DOHH2 (cell line): Measurements from ENCODE around the gene ARHGAP24.

ENCODE experiments used
- H3F3A ChIP-seq: fragments of 200-600 bp; sonication (generic), shearing (Covaris generic); 2 replicates; pipeline ENCODE4 v1.6.0; 2016; ENCODE audit warnings: antibody characterized with exemption, mild to moderate bottlenecking; ENCODE audit not compliant: control insufficient read depth, insufficient read depth
- H3K27ac ChIP-seq: fragments of 200-600 bp; sonication (generic); 2 replicates; pipeline ENCODE4 v1.5.1; 2014; ENCODE audit warnings: low read depth, mild to moderate bottlenecking, low read length, moderate library complexity
- H3K27me3 ChIP-seq: fragments of 200-600 bp; sonication (generic); 2 replicates; pipeline ENCODE4 v1.6.1; 2014; ENCODE audit warnings: mild to moderate bottlenecking, low read length, mixed read lengths; ENCODE audit not compliant: control insufficient read depth
- H3K36me3 ChIP-seq: fragments of 200-600 bp; sonication (generic); 2 replicates; pipeline ENCODE4 v1.6.1; 2014; ENCODE audit warnings: mild to moderate bottlenecking, low read length, moderate library complexity, mixed read lengths; ENCODE audit not compliant: control insufficient read depth
- H3K4me1 ChIP-seq: fragments of 200-600 bp; sonication (generic); 2 replicates; pipeline ENCODE4 v1.6.1; 2014; ENCODE audit warnings: mild to moderate bottlenecking, low read length, mixed read lengths; ENCODE audit not compliant: control insufficient read depth
- H3K4me2 ChIP-seq: fragments of 200-600 bp; sonication (generic); 2 replicates; pipeline ENCODE4 v1.6.0; 2014; ENCODE audit warnings: mild to moderate bottlenecking, low read length, moderate library complexity
- H3K4me3 ChIP-seq: fragments of 200-600 bp; sonication (generic); 2 replicates; pipeline ENCODE4 v1.5.1; 2014; ENCODE audit warnings: mild to moderate bottlenecking, low read length, mixed read lengths
- H3K79me2 ChIP-seq: fragments of 200-600 bp; sonication (generic); 2 replicates; pipeline ENCODE4 v1.6.1; 2014; ENCODE audit warnings: mild to moderate bottlenecking, low read length, mixed read lengths; ENCODE audit not compliant: control insufficient read depth
- H3K9me2 ChIP-seq: fragments of 200-600 bp; sonication (generic); replicated peaks from 2 replicates; pipeline ENCODE4 v1.6.1; 2014; ENCODE audit warnings: mild to moderate bottlenecking, low read length, mixed read lengths; ENCODE audit not compliant: control insufficient read depth
- H3K9me3 ChIP-seq: fragments of 200-600 bp; sonication (generic); 2 replicates; pipeline ENCODE4 v1.6.1; 2014; ENCODE audit warnings: antibody characterized with exemption, low read length, mixed read lengths; ENCODE audit not compliant: control insufficient read depth, insufficient read depth
- H4K20me1 ChIP-seq: fragments of 200-600 bp; sonication (generic); 2 replicates; pipeline ENCODE4 v1.6.0; 2014; ENCODE audit warnings: low read depth, mild to moderate bottlenecking, antibody characterized with exemption, low read length, moderate library complexity; ENCODE audit not compliant: control insufficient read depth, insufficient read depth
- EZH2phosphoT487 ChIP-seq: fragments of 200-600 bp; sonication (generic); IDR thresholded peaks from 2 replicates; pipeline ENCODE4 v1.6.1; 2017; ENCODE audit warnings: borderline replicate concordance, mild to moderate bottlenecking, antibody characterized with exemption, low read length, moderate library complexity, mixed read lengths
- TF ChIP-seq, protein P1 (sequence below): fragments of 200-600 bp; sonication (generic); IDR thresholded peaks from one replicate; pipeline ENCODE4 v1.5.1; 2014; ENCODE audit warnings: antibody characterized with exemption, mild to moderate bottlenecking, low read depth, low read length; ENCODE audit not compliant: poor library complexity, severe bottlenecking

Gene ARHGAP24

DNA sequence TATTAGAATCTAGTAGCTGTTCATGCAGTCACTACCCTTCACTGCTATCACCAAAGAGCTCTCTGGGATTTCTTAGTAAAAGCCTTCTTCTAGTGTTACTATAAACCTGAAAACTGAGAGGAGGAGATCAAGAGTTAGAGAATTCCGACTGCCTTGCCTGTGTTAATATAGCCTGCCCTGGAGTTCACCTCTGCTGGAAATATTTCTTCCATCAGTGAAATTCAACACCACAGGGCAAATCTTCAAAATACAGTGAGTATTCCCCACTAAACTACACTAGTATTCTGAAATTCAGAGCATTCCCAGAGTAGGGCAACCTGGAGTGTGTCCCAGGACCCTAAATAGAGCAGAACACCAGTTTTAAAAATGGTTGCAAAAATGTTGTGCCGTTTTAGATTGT, 301.1 kb downstream of the ARHGAP24 start:
- Histone ChIP-seq H3K4me1 (peaks cover 20% of the 10 kb centered on the region), H3K36me3 (no peaks in the 10 kb centered on the region), H3K79me2 (no peaks in the 10 kb centered on the region), H3F3A (no peaks in the 10 kb centered on the region), H3K9me2 (no peaks in the 10 kb centered on the region), H3K4me2 (no peak overlapping the region), H3K27ac (no peak overlapping the region), H3K4me3 (no peak overlapping the region), H3K9me3 (no peaks in the 10 kb centered on the region), H3K27me3 (no peaks in the 10 kb centered on the region), H4K20me1 (no peaks in the 10 kb centered on the region)
- TF ChIP-seq EZH2phosphoT487, result no peak
- TF ChIP-seq, protein P1, sequence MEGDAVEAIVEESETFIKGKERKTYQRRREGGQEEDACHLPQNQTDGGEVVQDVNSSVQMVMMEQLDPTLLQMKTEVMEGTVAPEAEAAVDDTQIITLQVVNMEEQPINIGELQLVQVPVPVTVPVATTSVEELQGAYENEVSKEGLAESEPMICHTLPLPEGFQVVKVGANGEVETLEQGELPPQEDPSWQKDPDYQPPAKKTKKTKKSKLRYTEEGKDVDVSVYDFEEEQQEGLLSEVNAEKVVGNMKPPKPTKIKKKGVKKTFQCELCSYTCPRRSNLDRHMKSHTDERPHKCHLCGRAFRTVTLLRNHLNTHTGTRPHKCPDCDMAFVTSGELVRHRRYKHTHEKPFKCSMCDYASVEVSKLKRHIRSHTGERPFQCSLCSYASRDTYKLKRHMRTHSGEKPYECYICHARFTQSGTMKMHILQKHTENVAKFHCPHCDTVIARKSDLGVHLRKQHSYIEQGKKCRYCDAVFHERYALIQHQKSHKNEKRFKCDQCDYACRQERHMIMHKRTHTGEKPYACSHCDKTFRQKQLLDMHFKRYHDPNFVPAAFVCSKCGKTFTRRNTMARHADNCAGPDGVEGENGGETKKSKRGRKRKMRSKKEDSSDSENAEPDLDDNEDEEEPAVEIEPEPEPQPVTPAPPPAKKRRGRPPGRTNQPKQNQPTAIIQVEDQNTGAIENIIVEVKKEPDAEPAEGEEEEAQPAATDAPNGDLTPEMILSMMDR, result no peak

DNA sequence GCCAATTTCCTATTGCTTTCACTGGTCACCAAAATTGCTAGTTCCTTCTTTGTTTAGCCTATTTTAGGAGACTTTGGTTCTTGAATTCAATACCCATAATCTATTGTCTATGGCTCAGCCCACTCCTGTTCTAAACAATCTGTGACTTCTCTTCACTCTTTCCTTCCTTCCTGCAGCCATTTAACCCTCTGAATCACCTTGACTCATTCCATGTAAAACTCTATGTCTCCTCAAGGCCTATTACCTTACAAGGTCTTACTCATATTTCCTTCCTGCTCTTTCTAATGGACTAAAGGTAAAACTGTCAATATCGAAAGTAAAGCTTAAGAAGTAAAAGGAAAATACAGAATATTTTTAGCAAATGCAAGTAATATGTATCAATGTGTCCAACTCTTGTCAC, 301.6 kb downstream of the ARHGAP24 start:
- H3F3A ChIP-seq, result no peaks in the 10 kb centered on the region
- no peaks in the 10 kb centered on the region for H3K27me3 ChIP-seq
- TF ChIP-seq, protein P1, result no peak
- no peak for TF ChIP-seq EZH2phosphoT487
- H3K4me3 ChIP-seq, result no peak overlapping the region
- no peak overlapping the region for H3K27ac ChIP-seq
- no peaks in the 10 kb centered on the region for H3K9me3 ChIP-seq
- H3K4me2 ChIP-seq, result no peak overlapping the region
- H3K4me1 ChIP-seq, result peaks cover 20% of the 10 kb centered on the region
- H4K20me1 ChIP-seq, result no peaks in the 10 kb centered on the region
- no peaks in the 10 kb centered on the region for H3K79me2 ChIP-seq
- H3K36me3 ChIP-seq, result no peaks in the 10 kb centered on the region
- no peaks in the 10 kb centered on the region for H3K9me2 ChIP-seq

DNA sequence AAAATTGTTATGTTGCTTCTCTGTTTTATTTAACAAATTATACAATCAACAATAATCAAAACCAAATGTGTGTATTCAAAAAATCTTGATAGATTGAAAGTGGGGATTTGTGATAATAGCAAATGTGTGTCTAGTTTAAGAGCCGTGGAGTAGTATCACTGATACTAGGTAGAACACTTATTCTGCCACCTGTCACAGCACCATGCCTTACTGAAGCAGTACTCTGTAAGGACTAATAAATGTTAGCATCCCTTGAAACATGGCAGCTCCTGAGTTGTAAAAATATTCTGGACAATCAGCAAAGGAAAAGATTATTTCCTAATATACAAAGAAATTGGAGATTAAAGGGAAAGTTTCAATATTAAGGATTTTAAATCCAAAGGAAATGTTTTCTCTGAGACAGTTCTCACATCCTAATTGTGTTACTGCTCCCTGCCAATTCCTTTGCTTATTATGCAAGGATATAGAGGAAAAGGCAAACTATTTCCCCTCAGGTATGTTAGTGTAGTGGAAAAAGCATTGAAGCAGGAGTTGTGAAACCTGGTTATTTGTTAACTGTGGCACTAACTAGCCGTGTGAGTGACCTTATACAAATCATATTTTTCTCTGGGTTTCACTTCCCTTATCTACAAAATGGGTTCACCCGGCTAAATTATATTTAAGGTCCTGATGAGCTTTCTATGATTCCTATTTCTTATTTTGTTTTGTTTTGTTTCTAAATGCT, 303.1 kb downstream of the ARHGAP24 start:
- peak overlapping the region; percentile 59; the same call in 1 of the 2 replicates for H3K4me3 ChIP-seq
- no peaks in the 10 kb centered on the region for H3K79me2 ChIP-seq
- H3K4me2 ChIP-seq, result peak overlapping the region; percentile 54
- no peaks in the 10 kb centered on the region for H3F3A ChIP-seq
- no peaks in the 10 kb centered on the region for H3K36me3 ChIP-seq
- no peak overlapping the region for H3K27ac ChIP-seq
- H3K9me3 ChIP-seq, result no peaks in the 10 kb centered on the region
- no peaks in the 10 kb centered on the region for H3K27me3 ChIP-seq
- no peaks in the 10 kb centered on the region for H3K9me2 ChIP-seq
- peaks cover 20% of the 10 kb centered on the region for H3K4me1 ChIP-seq
- H4K20me1 ChIP-seq, result no peaks in the 10 kb centered on the region
- TF ChIP-seq, protein P1, result no peak
- no peak for TF ChIP-seq EZH2phosphoT487
